Measurements from ENCODE around the gene EFL1. TPM values are rescaled to one million over a fixed set of nuclear protein-coding genes. Genes with fewer than 3 reads are reported as not detected.

The EFL1 gene
- total RNA-seq, 4 donors from 2014 or later = 12.9 to 25.1 (median 15.2) TPM

DNA sequence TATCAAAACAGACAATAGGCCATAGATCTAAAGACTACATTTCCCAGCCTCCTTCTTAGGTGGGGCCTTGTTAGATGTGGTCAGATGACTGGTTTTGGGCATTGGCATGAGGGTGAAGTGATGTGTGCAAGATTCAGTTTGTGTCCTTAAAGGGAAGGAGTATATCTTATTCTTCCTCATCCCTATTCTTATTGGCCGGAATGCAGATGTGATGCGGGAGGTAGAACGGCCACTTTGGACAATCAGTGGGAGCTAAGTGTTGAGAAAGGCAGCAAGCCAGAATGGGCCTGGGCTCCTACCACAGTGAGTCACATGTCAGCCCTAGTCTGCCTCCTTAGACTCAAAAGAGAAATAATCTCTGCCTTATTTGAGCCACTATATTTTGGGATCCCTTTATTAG, 126.9 kb downstream of the EFL1 start:
- intact Hi-C loops (cut with DNase I; ENCODE audit: low total_unique reads) = no loop called here
- peaks cover 0 to 23% of the 10 kb centered on the region in 2 donors for H3K36me3 ChIP-seq
- DNase-seq (no peak), ATAC-seq (no peak)
- H3K27ac ChIP-seq = no peak overlapping the region
- H3K4me3 ChIP-seq = no peak overlapping the region
- H3K27me3 ChIP-seq = no peaks in the 10 kb centered on the region
- TF ChIP-seq, protein P1, sequence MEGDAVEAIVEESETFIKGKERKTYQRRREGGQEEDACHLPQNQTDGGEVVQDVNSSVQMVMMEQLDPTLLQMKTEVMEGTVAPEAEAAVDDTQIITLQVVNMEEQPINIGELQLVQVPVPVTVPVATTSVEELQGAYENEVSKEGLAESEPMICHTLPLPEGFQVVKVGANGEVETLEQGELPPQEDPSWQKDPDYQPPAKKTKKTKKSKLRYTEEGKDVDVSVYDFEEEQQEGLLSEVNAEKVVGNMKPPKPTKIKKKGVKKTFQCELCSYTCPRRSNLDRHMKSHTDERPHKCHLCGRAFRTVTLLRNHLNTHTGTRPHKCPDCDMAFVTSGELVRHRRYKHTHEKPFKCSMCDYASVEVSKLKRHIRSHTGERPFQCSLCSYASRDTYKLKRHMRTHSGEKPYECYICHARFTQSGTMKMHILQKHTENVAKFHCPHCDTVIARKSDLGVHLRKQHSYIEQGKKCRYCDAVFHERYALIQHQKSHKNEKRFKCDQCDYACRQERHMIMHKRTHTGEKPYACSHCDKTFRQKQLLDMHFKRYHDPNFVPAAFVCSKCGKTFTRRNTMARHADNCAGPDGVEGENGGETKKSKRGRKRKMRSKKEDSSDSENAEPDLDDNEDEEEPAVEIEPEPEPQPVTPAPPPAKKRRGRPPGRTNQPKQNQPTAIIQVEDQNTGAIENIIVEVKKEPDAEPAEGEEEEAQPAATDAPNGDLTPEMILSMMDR (IDR thresholded peaks at IDR 0.05 in 4 of 5, conservative IDR thresholded peaks at IDR 0.05 in 1 of 5) = no peak
- no peak for TF ChIP-seq POLR2A (IDR thresholded peaks at IDR 0.05)
- in situ Hi-C loops (cut with MboI; ENCODE audit: low sequenced_read_pairs in 4 of 4) = no loop called here
- H3K9me3 ChIP-seq = no peaks in the 10 kb centered on the region
- no peaks in the 10 kb centered on the region for H3K4me1 ChIP-seq

DNA sequence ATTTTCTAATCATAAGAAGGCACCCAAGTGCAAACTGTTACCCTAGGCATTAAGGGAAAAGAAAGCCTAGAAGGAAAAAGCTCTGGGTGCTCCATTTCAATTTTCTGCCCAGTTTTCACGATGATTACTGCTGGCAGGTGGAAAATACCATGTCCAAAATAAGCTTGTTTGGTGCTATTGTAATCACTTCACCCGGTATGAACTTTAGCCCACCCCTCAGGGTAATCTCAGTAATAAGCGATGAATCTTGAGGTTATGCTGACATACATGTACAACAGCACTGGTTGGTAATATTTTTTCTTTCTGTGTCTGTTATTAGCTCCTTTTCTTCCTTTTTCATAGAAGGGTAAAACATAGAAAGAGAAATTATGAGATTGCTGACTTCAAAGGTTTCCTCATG, 128.1 kb downstream of the EFL1 start:
- ATAC-seq (no peak), DNase-seq (no peak)
- TF ChIP-seq, protein P1 (IDR thresholded peaks at IDR 0.05 in 4 of 5, conservative IDR thresholded peaks at IDR 0.05 in 1 of 5) = no peak
- no peak for TF ChIP-seq POLR2A (IDR thresholded peaks at IDR 0.05)
- peaks cover 0 to 31% of the 10 kb centered on the region in 2 donors for H3K36me3 ChIP-seq
- no peaks in the 10 kb centered on the region for H3K27me3 ChIP-seq
- H3K9me3 ChIP-seq = no peaks in the 10 kb centered on the region
- no peak overlapping the region for H3K27ac ChIP-seq
- H3K4me1 ChIP-seq = no peaks in the 10 kb centered on the region
- in situ Hi-C loops (cut with MboI; ENCODE audit: low sequenced_read_pairs in 4 of 4) = no loop called here
- intact Hi-C loops (cut with DNase I; ENCODE audit: low total_unique reads) = no loop called here
- H3K4me3 ChIP-seq = no peak overlapping the region

DNA sequence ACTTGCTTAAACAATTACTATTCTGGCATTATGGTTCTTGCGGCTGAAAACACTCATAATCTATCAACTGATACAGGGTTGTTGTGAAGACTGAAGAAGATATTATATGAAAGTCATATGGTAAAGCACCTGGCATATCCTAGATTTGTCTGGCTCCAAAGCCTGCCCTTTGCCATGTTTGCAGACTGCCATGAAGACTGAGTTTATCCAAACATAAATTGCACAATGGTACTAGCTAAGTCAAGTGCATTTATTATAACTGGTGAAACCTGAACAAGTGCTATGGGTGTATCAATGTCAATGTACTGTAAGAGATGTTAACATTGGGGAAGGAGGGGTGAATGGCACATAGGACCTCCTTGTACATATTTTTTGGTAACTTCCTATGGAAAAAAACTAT, 129.3 kb downstream of the EFL1 start:
- peak overlapping the region in 1 of 4 donors; percentile 43 for H3K27ac ChIP-seq
- ATAC-seq (no peak), DNase-seq (no peak)
- H3K4me1 ChIP-seq = no peaks in the 10 kb centered on the region
- in situ Hi-C loops (cut with MboI; ENCODE audit: low sequenced_read_pairs in 4 of 4) (no loop called here), intact Hi-C loops (cut with DNase I; ENCODE audit: low total_unique reads) (no loop called here)
- H3K36me3 ChIP-seq = peaks cover 0 to 26% of the 10 kb centered on the region in 2 donors
- H3K4me3 ChIP-seq = no peak overlapping the region
- TF ChIP-seq, protein P1 (IDR thresholded peaks at IDR 0.05 in 4 of 5, conservative IDR thresholded peaks at IDR 0.05 in 1 of 5) = no peak
- no peak for TF ChIP-seq POLR2A (IDR thresholded peaks at IDR 0.05)
- H3K9me3 ChIP-seq = no peaks in the 10 kb centered on the region
- H3K27me3 ChIP-seq = no peaks in the 10 kb centered on the region

DNA sequence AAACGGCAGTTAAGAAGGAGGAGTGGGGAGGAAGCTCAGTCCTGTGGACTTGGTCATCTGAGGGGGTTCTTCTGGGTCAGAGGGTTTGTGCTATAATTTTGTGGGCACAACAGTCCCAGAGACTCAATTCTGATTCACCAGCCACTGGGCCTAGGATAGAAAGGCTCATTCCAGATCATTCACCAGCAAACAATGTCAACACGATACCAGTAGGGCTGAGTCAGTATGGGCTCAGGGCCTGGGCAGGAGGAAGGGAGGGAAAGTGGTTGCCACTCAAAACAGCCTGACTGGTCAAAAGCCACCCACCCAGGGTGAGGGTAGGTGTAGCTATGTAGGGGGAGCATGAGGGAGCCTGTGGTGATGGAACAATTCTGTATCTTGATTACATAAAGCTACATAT, 129.8 kb downstream of the EFL1 start:
- in situ Hi-C loops (cut with MboI; ENCODE audit: low sequenced_read_pairs in 4 of 4) (no loop called here), intact Hi-C loops (cut with DNase I; ENCODE audit: low total_unique reads) (no loop called here)
- H3K36me3 ChIP-seq = peaks cover 0 to 21% of the 10 kb centered on the region in 2 donors

More for the DNA sequence above, 129.8 kb downstream of the EFL1 start:
- Histone ChIP-seq H3K9me3 (no peaks in the 10 kb centered on the region), H3K27ac (peak overlapping the region in 1 of 4 donors; percentile 43), H3K27me3 (no peaks in the 10 kb centered on the region), H3K4me3 (no peak overlapping the region), H3K4me1 (no peaks in the 10 kb centered on the region)
- DNase-seq = no peak
- ATAC-seq = peak; percentile 49 to 73
- no peak for TF ChIP-seq POLR2A (IDR thresholded peaks at IDR 0.05)
- TF ChIP-seq, protein P1 (IDR thresholded peaks at IDR 0.05 in 4 of 5, conservative IDR thresholded peaks at IDR 0.05 in 1 of 5) = no peak

Data from gastrocnemius medialis (tissue), 4 donors.